AG08395 (cell line): Measurements from ENCODE around the gene ARHGAP19.
A peak's percentile ranks its signal among the peaks of the same experiment; 100 is the strongest.

Experiments
- DNase-seq: peaks from one replicate; pipeline ENCODE4 v3.0.0; 2012; ENCODE audit warnings: mixed read lengths, low spot score

Gene ARHGAP19

GRCh38 chr10:97228130-97228774 is 64.2 kb downstream of the ARHGAP19 start:
- DNase-seq, result no peak

GRCh38 chr10:97226398-97226797 is 66.0 kb downstream of the ARHGAP19 start:
- DNase-seq, result no peak

- DNase-seq, result no peak
Measured at GRCh38 chr10:97224483-97225435, 67.7 kb downstream of the ARHGAP19 start.

GRCh38 chr10:97222326-97222961 is 70.0 kb downstream of the ARHGAP19 start:
- no peak for DNase-seq

- no peak for DNase-seq
Measured at GRCh38 chr10:97220355-97220754, 72.1 kb downstream of the ARHGAP19 start.

- no peak for DNase-seq
Measured at GRCh38 chr10:97217299-97217698, 75.1 kb downstream of the ARHGAP19 start.

- DNase-seq, result no peak
Measured at GRCh38 chr10:97215619-97216260, 76.7 kb downstream of the ARHGAP19 start.

- no peak for DNase-seq
Measured at GRCh38 chr10:97213431-97213830, 79.0 kb downstream of the ARHGAP19 start.

GRCh38 chr10:97211229-97211628 is 81.2 kb downstream of the ARHGAP19 start:
- DNase-seq, result no peak

GRCh38 chr10:97210543-97210960 is 81.9 kb downstream of the ARHGAP19 start:
- peak; percentile 74 for DNase-seq

- no peak for DNase-seq
Measured at GRCh38 chr10:97207756-97208346, 84.6 kb downstream of the ARHGAP19 start.

GRCh38 chr10:97207131-97207530 is 85.3 kb downstream of the ARHGAP19 start:
- no peak for DNase-seq

GRCh38 chr10:97204826-97205679 is 87.4 kb downstream of the ARHGAP19 start:
- no peak for DNase-seq

- DNase-seq, result no peak
Measured at GRCh38 chr10:97203220-97203619, 89.2 kb downstream of the ARHGAP19 start.

GRCh38 chr10:97200616-97201015 is 91.8 kb downstream of the ARHGAP19 start:
- no peak for DNase-seq

GRCh38 chr10:97199152-97199551 is 93.3 kb downstream of the ARHGAP19 start:
- no peak for DNase-seq

- no peak for DNase-seq
Measured at GRCh38 chr10:97197030-97197500, 95.4 kb downstream of the ARHGAP19 start.

GRCh38 chr10:97196223-97197029 is 96.0 kb downstream of the ARHGAP19 start:
- peak; percentile 73 for DNase-seq

GRCh38 chr10:97195706-97196222 is 96.7 kb downstream of the ARHGAP19 start:
- DNase-seq, result no peak
